SK-N-SH (cell line): ENCODE results near the gene PDYN. TPM values are rescaled to one million over a fixed set of nuclear protein-coding genes. Genes with fewer than 3 reads are reported as not detected.

Experiments used
- CTCF ChIA-PET: fragments of 300-600, 350-600 bp; formaldehyde crosslinking; extraction: SDS; loops from one replicate; lab custom pipeline; 2021; lab: Yijun Ruan, JAX
- POLR2A ChIA-PET: fragments of 350-600 bp; sonication (Branson Sonifier 250); formaldehyde crosslinking; extraction: SDS; loops from one replicate; lab custom pipeline; 2020; ENCODE audit warnings: antibody characterized with exemption, inconsistent platforms; lab: Yijun Ruan, JAX
- DNase-seq: peaks from one replicate; pipeline ENCODE4 v3.0.0; 2012
- H2AFZ ChIP-seq: fragments of 200-600 bp; sonication (generic); 2 replicates; pipeline ENCODE4 v1.8.1; 2016; ENCODE audit warnings: antibody characterized with exemption, mild to moderate bottlenecking, low read depth
- H3F3A ChIP-seq: fragments of 200-600 bp; sonication (generic); replicated peaks from 2 replicates; pipeline ENCODE3; 2016; ENCODE audit warnings: antibody characterized with exemption, mild to moderate bottlenecking; ENCODE audit not compliant: insufficient read depth
- H3K27ac ChIP-seq, 2 experiments: fragments of 200-500 bp in 1 of 2; fragments of 200-600 bp in 1 of 2; sonication (Bioruptor generic) in 1 of 2; sonication (generic), shearing (Covaris generic) in 1 of 2; 2 replicates each; pipeline versions ENCODE4 v1.5.1 to v1.6.1; 2014 to 2016; ENCODE audit warnings: low read depth in 2 of 2, inconsistent platforms in 1 of 2, low read length in 1 of 2, mild to moderate bottlenecking in 1 of 2, mixed read lengths in 1 of 2
- H3K27me3 ChIP-seq: fragments of 200-600 bp; sonication (generic), shearing (Covaris generic); 2 replicates; pipeline ENCODE4 v1.6.1; 2016; ENCODE audit warnings: mixed run types; ENCODE audit not compliant: insufficient read depth
- H3K36me3 ChIP-seq, 2 experiments: fragments of 200-500 bp in 1 of 2; fragments of 200-600 bp in 1 of 2; sonication (Bioruptor generic) in 1 of 2; sonication (generic) in 1 of 2; replicated peaks in 1 of 2; 2 replicates each; pipeline versions ENCODE3 to v1.5.1; 2014 to 2016; ENCODE audit warnings: low read length in 1 of 2, mild to moderate bottlenecking in 1 of 2; ENCODE audit not compliant: insufficient read depth in 2 of 2, control insufficient read depth in 1 of 2
- H3K4me1 ChIP-seq, 2 experiments: fragments of 200-500 bp in 1 of 2; fragments of 200-600 bp in 1 of 2; sonication (Bioruptor generic) in 1 of 2; sonication (generic), shearing (Covaris generic) in 1 of 2; 2 replicates each; pipeline versions ENCODE4 v1.5.1 to v1.6.1; 2014 to 2016; ENCODE audit warnings: low read depth in 1 of 2, low read length in 1 of 2, mixed run types in 1 of 2; ENCODE audit not compliant: insufficient read depth in 2 of 2, control insufficient read depth in 1 of 2
- H3K4me2 ChIP-seq: fragments of 200-600 bp; sonication (generic), shearing (Covaris generic); 2 replicates; pipeline ENCODE4 v1.6.1; 2017; ENCODE audit warnings: mixed run types
- H3K4me3 ChIP-seq, 2 experiments: fragments of 200-500 bp in 1 of 2; fragments of 200-600 bp in 1 of 2; sonication (Bioruptor generic) in 1 of 2; sonication (generic), shearing (Covaris generic) in 1 of 2; 2 replicates each; pipeline versions ENCODE4 v1.5.1 to v1.8.1; 2014 to 2016; ENCODE audit warnings: low read depth in 2 of 2, inconsistent platforms in 1 of 2, low read length in 1 of 2, mild to moderate bottlenecking in 1 of 2, mixed read lengths in 1 of 2, moderate library complexity in 1 of 2
- H3K79me2 ChIP-seq: fragments of 200-600 bp; sonication (generic); 2 replicates; pipeline ENCODE4 v1.8.1; 2017; ENCODE audit warnings: mild to moderate bottlenecking; ENCODE audit not compliant: insufficient read depth
- H3K9ac ChIP-seq: fragments of 200-600 bp; sonication (generic); 2 replicates; pipeline ENCODE4 v1.6.1; 2017; ENCODE audit warnings: mixed run types
- H3K9me2 ChIP-seq: fragments of 200-600 bp; sonication (generic); 2 replicates; pipeline ENCODE4 v1.6.1; 2017; ENCODE audit warnings: mixed run types
- H3K9me3 ChIP-seq: fragments of 200-600 bp; sonication (generic); 2 replicates; pipeline ENCODE4 v1.6.1; 2017; ENCODE audit warnings: mixed run types, mild to moderate bottlenecking, moderate library complexity
- H4K20me1 ChIP-seq: fragments of 200-600 bp; sonication (generic); 2 replicates; pipeline ENCODE4 v1.6.1; 2017; ENCODE audit warnings: mild to moderate bottlenecking, mixed run types; ENCODE audit not compliant: insufficient read depth
- CHD2 ChIP-seq: fragments of 150-350 bp; IDR thresholded peaks from 2 replicates; pipeline ENCODE4 v1.6.1; 2018; ENCODE audit warnings: low read length; ENCODE audit not compliant: partially characterized antibody
- CTCF ChIP-seq: fragments of 200-600 bp; sonication (generic); IDR thresholded peaks from 2 replicates; pipeline ENCODE4 v1.6.1; 2017; ENCODE audit warnings: antibody characterized with exemption, mild to moderate bottlenecking, moderate library complexity
- EZH2phosphoT487 ChIP-seq: fragments of 200-600 bp; sonication (generic); IDR thresholded peaks from 2 replicates; pipeline ENCODE4 v1.6.1; 2017; ENCODE audit warnings: low read depth, mixed run types, mild to moderate bottlenecking, antibody characterized with exemption, moderate library complexity, borderline replicate concordance
- FOSL2 ChIP-seq: IDR thresholded peaks from 2 replicates; pipeline ENCODE4 v1.4.0; 2012; ENCODE audit warnings: low read depth, mild to moderate bottlenecking, moderate library complexity, borderline replicate concordance
- FOXJ3 ChIP-seq: sonication (generic); formaldehyde crosslinking; IDR thresholded peaks from 2 replicates; pipeline ENCODE4 v1.5.1; 2020; ENCODE audit warnings: mild to moderate bottlenecking, missing genetic modification reagents
- FOXM1 ChIP-seq: IDR thresholded peaks from 2 replicates; pipeline ENCODE4 v1.4.0; 2012; ENCODE audit warnings: low read depth, mild to moderate bottlenecking
- GABPA ChIP-seq: IDR thresholded peaks from 2 replicates; pipeline ENCODE4 v1.4.0; 2012; ENCODE audit warnings: low read depth, mild to moderate bottlenecking
- GATA2 ChIP-seq: sonication (generic); formaldehyde crosslinking; IDR thresholded peaks from 2 replicates; pipeline ENCODE4 v1.5.0; 2020; ENCODE audit warnings: mild to moderate bottlenecking, missing genetic modification reagents
- IRF3 ChIP-seq: fragments of 150-350 bp; IDR thresholded peaks from 2 replicates; pipeline ENCODE4 v1.6.1; 2016; ENCODE audit warnings: mild to moderate bottlenecking, low read depth, low read length
- JUND ChIP-seq: IDR thresholded peaks from 2 replicates; pipeline ENCODE4 v1.4.0; 2012
- MEF2A ChIP-seq: IDR thresholded peaks from 2 replicates; pipeline ENCODE4 v1.4.0; 2012; ENCODE audit warnings: low read depth, borderline replicate concordance
- MXI1 ChIP-seq: IDR thresholded peaks from 2 replicates; pipeline ENCODE4 v1.6.1; 2012; ENCODE audit warnings: mild to moderate bottlenecking, low read depth, low read length, improper control_type of control experiment
- PBX3 ChIP-seq: IDR thresholded peaks from 2 replicates; pipeline ENCODE4; 2012
- POLR2AphosphoS5 ChIP-seq: IDR thresholded peaks from 2 replicates; pipeline ENCODE4 v1.6.1; 2012; ENCODE audit warnings: low read depth, low read length
- REST ChIP-seq: IDR thresholded peaks from 2 replicates; pipeline ENCODE4 v1.6.1; 2012; ENCODE audit warnings: mild to moderate bottlenecking, low read depth, low read length, moderate library complexity
- RFX5 ChIP-seq: IDR thresholded peaks from 2 replicates; pipeline ENCODE4 v1.6.1; 2012; ENCODE audit warnings: mild to moderate bottlenecking, improper control_type of control experiment, low read length
- SIN3A ChIP-seq: IDR thresholded peaks from 2 replicates; pipeline ENCODE4 v1.6.1; 2012; ENCODE audit warnings: low read depth, mild to moderate bottlenecking, low read length, moderate library complexity, borderline replicate concordance
- TCF12 ChIP-seq: IDR thresholded peaks from 2 replicates; pipeline ENCODE4 v1.4.0; 2012
- TEAD4 ChIP-seq: IDR thresholded peaks from 2 replicates; pipeline ENCODE4 v1.4.0; 2012; ENCODE audit warnings: mild to moderate bottlenecking, borderline replicate concordance; ENCODE audit not compliant: insufficient read depth
- USF1 ChIP-seq: IDR thresholded peaks from 2 replicates; pipeline ENCODE4 v1.4.0; 2012; ENCODE audit warnings: low read depth, borderline replicate concordance
- YY1 ChIP-seq: IDR thresholded peaks from 2 replicates; pipeline ENCODE4 v1.4.0; 2012; ENCODE audit warnings: low read depth, mild to moderate bottlenecking
- WGBS: methylation state at CpG from one replicate; pipeline ENCODE4 v1.1.6; 2017; ENCODE audit warnings: low lambda C conversion rate; 5-methylcytosine and 5-hydroxymethylcytosine counted together
- polyA plus RNA-seq, 3 experiments: library from polyadenylated mRNA; depleted of rRNA; stranded (reverse); fragments of >200 nt; gene quantifications; 2 replicates each; pipeline ENCODE4 v1.2.3, GENCODE V29; 2012

Gene PDYN
- polyA plus RNA-seq, 1 of the 3 experiments (the other 2 are of a cell fraction), result not detected

- TF ChIP-seq REST, result no peak
These were observed 42.3 kb downstream of the PDYN start (continued) for GRCh38 chr20:1951436-1952115.

- no peaks in the 10 kb centered on the region for H3F3A ChIP-seq
- no peak overlapping the region for H3K4me2 ChIP-seq
- H3K9ac ChIP-seq, result no peak overlapping the region
- TF ChIP-seq TEAD4 (no peak), USF1 (no peak), MXI1 (no peak), JUND (no peak), CHD2 (no peak), IRF3 (no peak), FOXM1 (no peak), PBX3 (no peak), MEF2A (no peak), RFX5 (no peak), YY1 (no peak), FOSL2 (no peak), CTCF (no peak), FOXJ3 (no peak), GABPA (no peak), EZH2phosphoT487 (no peak), SIN3A (no peak), TCF12 (no peak), GATA2 (CRISPR knock-in tag) (no peak), POLR2AphosphoS5 (no peak)
- no peak overlapping the region for H3K27ac ChIP-seq
- no peaks in the 10 kb centered on the region for H3K36me3 ChIP-seq
- no peaks in the 10 kb centered on the region for H3K27me3 ChIP-seq
- H3K4me3 ChIP-seq, result no peak overlapping the region
- no peak overlapping the region for H2AFZ ChIP-seq
- H3K4me1 ChIP-seq, result peaks cover 9 to 12% of the 10 kb centered on the region in 2 experiments; a peak in 2 of 4 replicates
- ChIA-PET POLR2A (no interaction called here), CTCF (interaction anchor here (1.8 to 2.2 kb wide), 2 partner anchors 14 to 19 kb away, joined by 4 to 5 read pairs; no protein-coding TSS in a partner anchor)
- no peaks in the 10 kb centered on the region for H4K20me1 ChIP-seq
- H3K9me2 ChIP-seq, result no peaks in the 10 kb centered on the region
- no peak for DNase-seq
- WGBS, result 93% methylated on average over 6 of the region's 7 CpGs
- no peaks in the 10 kb centered on the region for H3K9me3 ChIP-seq
- H3K79me2 ChIP-seq, result no peaks in the 10 kb centered on the region
These were observed 43.0 kb downstream of the PDYN start for GRCh38 chr20:1950836-1951235.
